ENCODE results near the gene NBDY.

DNA sequence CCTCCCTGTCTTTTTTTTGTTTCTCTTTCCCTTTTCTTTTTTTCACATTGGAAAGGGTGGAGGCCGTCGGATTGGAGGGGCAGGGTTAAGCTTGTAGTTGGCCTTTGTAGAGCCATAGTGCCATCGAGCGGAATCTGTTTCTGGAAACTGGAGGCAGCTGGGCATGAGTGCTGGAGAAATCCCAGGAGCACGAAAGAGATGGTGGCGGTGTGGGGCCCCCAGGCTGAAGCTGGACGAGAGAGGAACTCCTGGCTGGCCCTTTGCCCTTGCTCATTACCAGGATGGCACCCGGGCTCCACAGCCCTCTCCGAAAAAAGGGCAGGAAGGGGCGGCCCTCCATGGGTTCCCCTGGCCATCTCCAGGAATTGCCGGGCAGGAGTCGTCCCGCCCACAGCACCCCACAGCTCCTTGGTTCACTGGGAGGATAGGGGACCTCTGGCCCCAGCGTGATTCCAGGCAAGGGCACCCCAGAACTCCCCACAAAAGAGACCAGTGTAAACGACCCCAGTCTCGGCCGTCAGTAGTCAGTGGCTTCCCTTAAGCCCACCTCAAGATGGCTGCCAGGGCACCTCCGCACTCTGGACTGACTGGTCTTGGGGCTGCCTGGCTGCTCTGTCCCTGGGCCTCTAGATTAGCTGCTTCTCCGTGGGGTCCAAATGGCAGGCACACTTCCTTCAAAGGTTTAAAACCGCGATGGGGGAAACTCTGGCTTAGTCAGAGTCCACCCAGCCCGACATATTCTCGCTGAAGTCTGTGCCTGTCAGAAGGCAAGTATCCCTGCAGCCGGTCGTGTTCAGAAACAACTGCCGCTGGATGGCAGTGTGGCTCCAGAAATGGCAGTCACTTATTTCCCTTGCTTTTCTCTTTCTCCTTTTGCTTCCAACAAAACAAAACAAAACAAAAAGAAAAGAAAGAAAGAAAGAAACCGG lies 74.1 kb downstream of the NBDY start:
- TF ChIP-seq CTCF (IDR thresholded peaks at IDR 0.05) (peak; percentile 24 to 81 (median 62)), POLR2A (IDR thresholded peaks at IDR 0.05) (no peak)
